ENCODE results near the gene CNOT8. TPM values are rescaled to one million over a fixed set of nuclear protein-coding genes. Genes with fewer than 3 reads are reported as not detected.

CNOT8 gene
- total RNA-seq, 1 experiment from 2014 or later, result 45.9 TPM

DNA sequence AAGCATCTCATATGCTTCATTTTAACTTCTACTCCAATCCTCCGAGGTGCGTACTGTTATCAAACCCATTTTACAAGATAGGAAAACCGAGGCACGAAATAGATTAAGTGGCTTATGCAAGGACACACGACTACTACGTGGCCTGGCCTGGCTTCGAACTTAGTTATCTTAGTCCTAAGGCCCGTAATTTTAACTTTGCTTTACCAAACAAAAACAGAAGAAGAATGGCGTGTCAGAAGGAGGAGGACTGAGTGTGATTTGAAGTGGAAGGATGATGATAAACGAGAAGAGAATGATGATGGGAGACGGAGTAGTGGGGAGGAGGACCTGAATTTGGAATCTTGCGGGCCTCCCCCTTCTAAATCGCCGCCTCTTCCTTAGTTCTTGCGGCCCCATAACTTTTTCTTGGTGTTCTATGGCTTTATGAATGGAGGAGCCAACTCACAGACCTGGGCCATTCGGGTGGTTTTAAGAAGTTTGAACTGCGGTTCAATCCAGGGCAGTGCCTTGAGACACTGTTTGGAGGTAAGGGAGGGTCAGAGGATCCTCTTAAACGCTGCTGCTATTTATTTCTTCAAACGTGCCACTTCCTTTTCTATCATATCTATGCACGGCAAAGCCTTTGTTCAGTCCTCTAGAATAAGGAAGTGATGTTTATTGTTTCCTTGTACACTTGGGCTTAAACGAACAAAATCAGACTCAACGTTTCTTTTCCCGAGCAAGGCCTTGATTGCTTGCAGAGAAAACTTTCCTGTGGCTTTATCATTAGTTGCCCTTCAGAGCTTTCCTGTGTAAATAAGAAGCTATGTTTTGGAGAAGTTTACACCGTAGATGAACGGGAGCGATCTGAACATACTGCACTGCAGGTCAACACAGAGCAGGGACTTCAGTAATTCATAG, 795 bp downstream of the CNOT8 start:
- TF ChIP-seq POLR2AphosphoS5 (IDR thresholded peaks at IDR 0.05; ENCODE audit: low read depth, low read length) (no peak), TCF7L2 (IDR thresholded peaks at IDR 0.05; ENCODE audit: low read depth, low read length) (no peak), SIN3A (IDR thresholded peaks at IDR 0.05; ENCODE audit: borderline replicate concordance, insufficient read depth, low read depth, low read length) (no peak)
- TF ChIP-seq, protein P1, sequence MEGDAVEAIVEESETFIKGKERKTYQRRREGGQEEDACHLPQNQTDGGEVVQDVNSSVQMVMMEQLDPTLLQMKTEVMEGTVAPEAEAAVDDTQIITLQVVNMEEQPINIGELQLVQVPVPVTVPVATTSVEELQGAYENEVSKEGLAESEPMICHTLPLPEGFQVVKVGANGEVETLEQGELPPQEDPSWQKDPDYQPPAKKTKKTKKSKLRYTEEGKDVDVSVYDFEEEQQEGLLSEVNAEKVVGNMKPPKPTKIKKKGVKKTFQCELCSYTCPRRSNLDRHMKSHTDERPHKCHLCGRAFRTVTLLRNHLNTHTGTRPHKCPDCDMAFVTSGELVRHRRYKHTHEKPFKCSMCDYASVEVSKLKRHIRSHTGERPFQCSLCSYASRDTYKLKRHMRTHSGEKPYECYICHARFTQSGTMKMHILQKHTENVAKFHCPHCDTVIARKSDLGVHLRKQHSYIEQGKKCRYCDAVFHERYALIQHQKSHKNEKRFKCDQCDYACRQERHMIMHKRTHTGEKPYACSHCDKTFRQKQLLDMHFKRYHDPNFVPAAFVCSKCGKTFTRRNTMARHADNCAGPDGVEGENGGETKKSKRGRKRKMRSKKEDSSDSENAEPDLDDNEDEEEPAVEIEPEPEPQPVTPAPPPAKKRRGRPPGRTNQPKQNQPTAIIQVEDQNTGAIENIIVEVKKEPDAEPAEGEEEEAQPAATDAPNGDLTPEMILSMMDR (IDR thresholded peaks at IDR 0.05), result no peak
- TF ChIP-seq, protein P2, sequence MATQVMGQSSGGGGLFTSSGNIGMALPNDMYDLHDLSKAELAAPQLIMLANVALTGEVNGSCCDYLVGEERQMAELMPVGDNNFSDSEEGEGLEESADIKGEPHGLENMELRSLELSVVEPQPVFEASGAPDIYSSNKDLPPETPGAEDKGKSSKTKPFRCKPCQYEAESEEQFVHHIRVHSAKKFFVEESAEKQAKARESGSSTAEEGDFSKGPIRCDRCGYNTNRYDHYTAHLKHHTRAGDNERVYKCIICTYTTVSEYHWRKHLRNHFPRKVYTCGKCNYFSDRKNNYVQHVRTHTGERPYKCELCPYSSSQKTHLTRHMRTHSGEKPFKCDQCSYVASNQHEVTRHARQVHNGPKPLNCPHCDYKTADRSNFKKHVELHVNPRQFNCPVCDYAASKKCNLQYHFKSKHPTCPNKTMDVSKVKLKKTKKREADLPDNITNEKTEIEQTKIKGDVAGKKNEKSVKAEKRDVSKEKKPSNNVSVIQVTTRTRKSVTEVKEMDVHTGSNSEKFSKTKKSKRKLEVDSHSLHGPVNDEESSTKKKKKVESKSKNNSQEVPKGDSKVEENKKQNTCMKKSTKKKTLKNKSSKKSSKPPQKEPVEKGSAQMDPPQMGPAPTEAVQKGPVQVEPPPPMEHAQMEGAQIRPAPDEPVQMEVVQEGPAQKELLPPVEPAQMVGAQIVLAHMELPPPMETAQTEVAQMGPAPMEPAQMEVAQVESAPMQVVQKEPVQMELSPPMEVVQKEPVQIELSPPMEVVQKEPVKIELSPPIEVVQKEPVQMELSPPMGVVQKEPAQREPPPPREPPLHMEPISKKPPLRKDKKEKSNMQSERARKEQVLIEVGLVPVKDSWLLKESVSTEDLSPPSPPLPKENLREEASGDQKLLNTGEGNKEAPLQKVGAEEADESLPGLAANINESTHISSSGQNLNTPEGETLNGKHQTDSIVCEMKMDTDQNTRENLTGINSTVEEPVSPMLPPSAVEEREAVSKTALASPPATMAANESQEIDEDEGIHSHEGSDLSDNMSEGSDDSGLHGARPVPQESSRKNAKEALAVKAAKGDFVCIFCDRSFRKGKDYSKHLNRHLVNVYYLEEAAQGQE (IDR thresholded peaks at IDR 0.05; ENCODE audit: insufficient read depth in 1 of 2, low read depth in 2 of 2, low read length in 1 of 2), result no peak
- POLR2A ChIA-PET, result no interaction called here
- DNase-seq (ENCODE audit: low read depth, low spot score) (no peak), ATAC-seq (no peak)
- peak overlapping the region; percentile 97 for H3K27ac ChIP-seq (ENCODE audit: low read length)
- intact Hi-C loops (cut with micrococcal nuclease; ENCODE audit: unreplicated experiment), result no loop called here
- no peaks in the 10 kb centered on the region for H3K27me3 ChIP-seq (ENCODE audit: control insufficient read depth, insufficient read depth, low read length)
- CTCF ChIA-PET, result no interaction called here
- in situ Hi-C loops (cut with HindIII; ENCODE audit: low pct_unique_long_range_greater_than_20kb, low sequenced_read_pairs), result no loop called here
- BruUV-seq (replicated peaks), result TSS peak; percentile 77
- H3K36me3 ChIP-seq (ENCODE audit: control insufficient read depth, insufficient read depth, low read length), result peaks cover 3% of the 10 kb centered on the region
- H3K4me1 ChIP-seq (ENCODE audit: control insufficient read depth, insufficient read depth, low read length), result peaks cover 29% of the 10 kb centered on the region
- H3K9me3 ChIP-seq (ENCODE audit: control insufficient read depth, insufficient read depth, low read depth, low read length), result no peaks in the 10 kb centered on the region
- H3K4me3 ChIP-seq (ENCODE audit: low read depth in 2 of 2, low read length in 2 of 2), result peak overlapping the region; percentile 64 to 95

DNA sequence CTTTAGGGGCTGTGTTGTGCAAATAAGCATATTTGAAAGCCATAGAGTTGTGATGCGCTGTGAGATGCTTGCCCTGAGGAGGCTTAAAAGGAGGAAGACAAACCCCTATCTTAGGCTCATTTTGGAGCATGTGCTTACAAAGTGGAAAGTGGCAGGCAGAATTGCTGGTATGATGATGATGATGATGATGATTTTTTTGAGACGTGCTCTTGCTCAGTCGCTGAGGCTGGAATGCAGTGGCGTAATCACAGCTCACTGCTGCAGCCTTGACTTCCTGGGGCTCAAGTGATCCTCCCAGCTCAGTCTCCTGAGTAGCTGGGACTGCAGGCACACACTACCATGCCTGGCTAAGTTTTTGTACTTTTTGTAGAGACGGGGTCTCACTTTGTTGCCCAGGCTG, 1.7 kb downstream of the CNOT8 start:
- DNase-seq (ENCODE audit: low read depth, low spot score) (no peak), ATAC-seq (no peak)
- Histone ChIP-seq H3K27ac (ENCODE audit: low read length) (peak overlapping the region; percentile 97), H3K4me3 (ENCODE audit: low read depth in 2 of 2, low read length in 2 of 2) (peak overlapping the region; percentile 64 to 95), H3K36me3 (ENCODE audit: control insufficient read depth, insufficient read depth, low read length) (peaks cover 3% of the 10 kb centered on the region), H3K4me1 (ENCODE audit: control insufficient read depth, insufficient read depth, low read length) (peaks cover 29% of the 10 kb centered on the region), H3K9me3 (ENCODE audit: control insufficient read depth, insufficient read depth, low read depth, low read length) (no peaks in the 10 kb centered on the region), H3K27me3 (ENCODE audit: control insufficient read depth, insufficient read depth, low read length) (no peaks in the 10 kb centered on the region)
- ChIA-PET POLR2A (no interaction called here), CTCF (no interaction called here)
- in situ Hi-C loops (cut with HindIII; ENCODE audit: low pct_unique_long_range_greater_than_20kb, low sequenced_read_pairs), result no loop called here
- BruUV-seq (replicated peaks), result no TSS peak
- TF ChIP-seq, protein P2 (IDR thresholded peaks at IDR 0.05; ENCODE audit: insufficient read depth in 1 of 2, low read depth in 2 of 2, low read length in 1 of 2), result no peak
- TF ChIP-seq POLR2AphosphoS5 (IDR thresholded peaks at IDR 0.05; ENCODE audit: low read depth, low read length) (no peak), TCF7L2 (IDR thresholded peaks at IDR 0.05; ENCODE audit: low read depth, low read length) (no peak), SIN3A (IDR thresholded peaks at IDR 0.05; ENCODE audit: borderline replicate concordance, insufficient read depth, low read depth, low read length) (no peak)
- TF ChIP-seq, protein P1 (IDR thresholded peaks at IDR 0.05), result no peak
- intact Hi-C loops (cut with micrococcal nuclease; ENCODE audit: unreplicated experiment), result no loop called here

Measured in Panc1 (cell line).